HFFc6 (cell line): ENCODE results near the gene GNG7. TPM values are rescaled to one million over a fixed set of nuclear protein-coding genes. Genes with fewer than 3 reads are reported as not detected.
A peak's percentile ranks its signal among the peaks of the same experiment; 100 is the strongest.

ENCODE experiments used
- DNase-seq: peaks from one replicate; pipeline ENCODE4 v3.0.0-alpha.2; 2018
- H3K27ac Mint-ChIP-seq: 2 replicates; pipeline ENCODE4 v1.8.0; 2020; ENCODE audit warnings: mild to moderate bottlenecking, mixed read lengths
- H3K27me3 Mint-ChIP-seq: 2 replicates; pipeline ENCODE4 v1.8.0; 2021; ENCODE audit warnings: mild to moderate bottlenecking, moderate library complexity, mixed read lengths; ENCODE audit not compliant: insufficient read depth
- H3K36me3 Mint-ChIP-seq: 2 replicates; pipeline ENCODE4 v1.8.0; 2021; ENCODE audit warnings: low read depth, mixed read lengths
- H3K4me1 Mint-ChIP-seq: 2 replicates; pipeline ENCODE4 v1.8.0; 2020; ENCODE audit warnings: low read depth, mixed read lengths
- H3K4me3 Mint-ChIP-seq: 2 replicates; pipeline ENCODE4 v1.8.0; 2020; ENCODE audit warnings: mild to moderate bottlenecking, moderate library complexity, mixed read lengths
- H3K9me3 Mint-ChIP-seq: 2 replicates; pipeline ENCODE4 v1.8.0; 2020; ENCODE audit warnings: mild to moderate bottlenecking, mixed read lengths
- long read RNA-seq: library from polyadenylated mRNA; unstranded; transcript quantifications from one replicate; pipeline ENCODE4 v2.0.0, GENCODE V29; 2019
- total RNA-seq, 6 experiments: library from RNA; stranded (reverse); fragmentation: NEBNext Ultra II Directional; extraction: Animal tissue kit (Norgen Biotek cat#: 25700); gene quantifications; 2 replicates in 1 of 6; 3 replicates in 5 of 6; pipeline ENCODE4 v1.2.3, GENCODE V29; 2021
- TF ChIP-seq, protein P1 (sequence below): fragments of 200-600 bp; sonication (generic); IDR thresholded peaks from 2 replicates; pipeline ENCODE4 v1.5.0; 2021; ENCODE audit warnings: antibody characterized with exemption, mild to moderate bottlenecking

Gene GNG7
- total RNA-seq = under 1 TPM in 5 of 6 experiments, not detected in 1; 0.09 to 0.29 (median 0.11) TPM
- long read RNA-seq = 0 reads

DNA sequence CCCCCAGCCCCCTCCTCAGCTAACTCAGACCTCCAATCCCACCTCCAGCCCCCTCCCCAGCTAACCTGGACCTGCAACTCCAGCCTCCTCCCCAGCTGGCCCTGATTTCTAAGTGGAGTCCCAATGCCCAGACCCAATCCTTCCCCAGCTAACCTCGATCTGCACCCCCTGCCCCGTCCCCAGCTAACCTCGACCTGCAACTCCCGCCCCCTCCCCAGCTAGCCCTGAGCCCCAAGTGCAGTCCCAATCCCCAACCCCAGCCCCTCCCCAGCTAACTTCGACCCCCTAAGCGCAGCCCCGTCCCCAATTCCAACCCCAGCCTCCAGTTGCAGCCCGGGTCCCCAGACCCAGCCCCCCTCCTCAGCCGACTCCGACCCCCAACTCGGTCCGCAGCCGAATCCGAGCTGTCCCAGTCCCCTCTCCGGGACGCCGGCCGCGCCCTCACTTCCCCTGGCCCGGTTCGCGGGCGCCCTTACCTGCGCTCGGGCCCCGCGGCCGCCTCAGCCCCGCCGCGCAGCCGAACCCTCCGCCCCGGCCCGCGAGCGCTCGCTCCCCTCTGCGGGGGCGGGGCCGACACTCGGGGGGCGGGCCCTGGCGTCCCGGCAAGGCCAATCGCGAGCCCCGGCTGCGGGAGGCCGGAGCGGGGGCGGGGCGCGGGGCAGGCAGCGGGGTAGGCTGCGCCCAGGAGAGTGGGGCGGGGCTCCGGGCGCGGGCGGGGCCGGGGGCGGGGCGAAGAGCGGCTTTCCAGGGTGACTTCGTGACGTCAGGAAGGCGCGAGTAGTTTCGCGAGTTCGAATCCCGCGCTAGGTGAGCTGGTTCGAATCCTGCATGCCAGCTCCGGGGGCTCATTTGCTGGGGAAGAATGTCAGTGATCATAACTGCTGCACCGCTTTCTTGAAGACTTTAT, at the start of gene GNG7:
GNG7 (minus strand) TSS at position 525 of the 907 bp plus-strand sequence. CDS start 182,006 bp downstream, outside the sequence.
- TF ChIP-seq, protein P1, sequence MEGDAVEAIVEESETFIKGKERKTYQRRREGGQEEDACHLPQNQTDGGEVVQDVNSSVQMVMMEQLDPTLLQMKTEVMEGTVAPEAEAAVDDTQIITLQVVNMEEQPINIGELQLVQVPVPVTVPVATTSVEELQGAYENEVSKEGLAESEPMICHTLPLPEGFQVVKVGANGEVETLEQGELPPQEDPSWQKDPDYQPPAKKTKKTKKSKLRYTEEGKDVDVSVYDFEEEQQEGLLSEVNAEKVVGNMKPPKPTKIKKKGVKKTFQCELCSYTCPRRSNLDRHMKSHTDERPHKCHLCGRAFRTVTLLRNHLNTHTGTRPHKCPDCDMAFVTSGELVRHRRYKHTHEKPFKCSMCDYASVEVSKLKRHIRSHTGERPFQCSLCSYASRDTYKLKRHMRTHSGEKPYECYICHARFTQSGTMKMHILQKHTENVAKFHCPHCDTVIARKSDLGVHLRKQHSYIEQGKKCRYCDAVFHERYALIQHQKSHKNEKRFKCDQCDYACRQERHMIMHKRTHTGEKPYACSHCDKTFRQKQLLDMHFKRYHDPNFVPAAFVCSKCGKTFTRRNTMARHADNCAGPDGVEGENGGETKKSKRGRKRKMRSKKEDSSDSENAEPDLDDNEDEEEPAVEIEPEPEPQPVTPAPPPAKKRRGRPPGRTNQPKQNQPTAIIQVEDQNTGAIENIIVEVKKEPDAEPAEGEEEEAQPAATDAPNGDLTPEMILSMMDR = no peak
- H3K36me3 Mint-ChIP-seq = no peaks in the 10 kb centered on the region
- no peaks in the 10 kb centered on the region for H3K9me3 Mint-ChIP-seq
- H3K27ac Mint-ChIP-seq = no peak within 1 kb of the TSS
- peak; percentile 21 for DNase-seq
- no peaks in the 10 kb centered on the region for H3K4me1 Mint-ChIP-seq
- no peak within 1 kb of the TSS for H3K4me3 Mint-ChIP-seq
- peaks cover 23% of the 10 kb centered on the region for H3K27me3 Mint-ChIP-seq

DNA sequence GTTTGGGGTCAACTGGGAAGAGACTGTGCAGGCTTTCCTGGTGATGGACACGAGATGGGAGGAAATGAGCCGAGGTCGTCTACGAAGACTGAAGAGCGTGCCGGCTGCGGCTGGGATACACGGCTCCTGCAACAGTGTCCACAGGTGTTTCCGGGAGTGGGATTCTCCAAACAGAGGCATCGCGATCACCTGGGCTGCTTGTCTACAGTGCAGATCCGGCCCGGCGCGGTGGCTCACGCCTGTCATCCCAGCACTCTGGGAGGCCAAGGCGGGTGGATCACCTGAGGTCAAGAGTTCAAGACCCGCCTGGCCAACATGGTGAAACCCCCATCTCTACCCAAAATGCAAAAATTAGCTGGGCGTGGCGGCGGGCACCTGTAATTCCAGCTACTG, 48.9 kb upstream of the GNG7 start:
- TF ChIP-seq, protein P1 = no peak
- no peak for DNase-seq
- Mint-ChIP-seq H3K27me3 (peaks cover 4% of the 10 kb centered on the region), H3K9me3 (no peaks in the 10 kb centered on the region), H3K36me3 (0 out of 2 replicates have a peak, but pooled peaks cover 5% of the 10 kb centered on the region), H3K27ac (no peak overlapping the region), H3K4me1 (no peaks in the 10 kb centered on the region), H3K4me3 (no peak overlapping the region)

- TF ChIP-seq, protein P1 = no peak
- Mint-ChIP-seq H3K9me3 (no peaks in the 10 kb centered on the region), H3K4me1 (no peaks in the 10 kb centered on the region), H3K27me3 (peaks cover 4% of the 10 kb centered on the region), H3K27ac (no peak overlapping the region), H3K4me3 (no peak overlapping the region), H3K36me3 (0 out of 2 replicates have a peak, but pooled peaks cover 5% of the 10 kb centered on the region)
- no peak for DNase-seq
Observed at GRCh38 chr19:2750808-2751437, 48.4 kb upstream of the GNG7 start.

- Mint-ChIP-seq H3K4me3 (no peak overlapping the region), H3K27ac (no peak overlapping the region), H3K4me1 (no peaks in the 10 kb centered on the region), H3K9me3 (no peaks in the 10 kb centered on the region), H3K36me3 (no peaks in the 10 kb centered on the region), H3K27me3 (peaks cover 4% of the 10 kb centered on the region)
- TF ChIP-seq, protein P1 = no peak
- DNase-seq = no peak
Observed at GRCh38 chr19:2747349-2747748, 44.9 kb upstream of the GNG7 start.

GRCh38 chr19:2744113-2744512, 41.6 kb upstream of the GNG7 start:
- Mint-ChIP-seq H3K27ac (no peak overlapping the region), H3K27me3 (peaks cover 6% of the 10 kb centered on the region), H3K9me3 (no peaks in the 10 kb centered on the region), H3K4me3 (no peak overlapping the region), H3K4me1 (peaks cover 4% of the 10 kb centered on the region), H3K36me3 (no peaks in the 10 kb centered on the region)
- TF ChIP-seq, protein P1 = no peak
- no peak for DNase-seq
